HG03571 (cell line): ENCODE measurements around the gene HNF1A.

Source experiments
- ATAC-seq: cut with Tn5 transposase; IDR thresholded peaks from one replicate; pipeline ENCODE4 v1.9.1; 2021; ENCODE audit not compliant: unreplicated experiment

Gene HNF1A

GRCh38 chr12:120956579-120957300 is 21.6 kb upstream of the HNF1A start:
- no peak for ATAC-seq

GRCh38 chr12:120959111-120959878 is 19.0 kb upstream of the HNF1A start:
- no peak for ATAC-seq

GRCh38 chr12:120960657-120961056 is 17.7 kb upstream of the HNF1A start:
- ATAC-seq: no peak

GRCh38 chr12:120961604-120962531 is 16.5 kb upstream of the HNF1A start:
- no peak for ATAC-seq

DNA sequence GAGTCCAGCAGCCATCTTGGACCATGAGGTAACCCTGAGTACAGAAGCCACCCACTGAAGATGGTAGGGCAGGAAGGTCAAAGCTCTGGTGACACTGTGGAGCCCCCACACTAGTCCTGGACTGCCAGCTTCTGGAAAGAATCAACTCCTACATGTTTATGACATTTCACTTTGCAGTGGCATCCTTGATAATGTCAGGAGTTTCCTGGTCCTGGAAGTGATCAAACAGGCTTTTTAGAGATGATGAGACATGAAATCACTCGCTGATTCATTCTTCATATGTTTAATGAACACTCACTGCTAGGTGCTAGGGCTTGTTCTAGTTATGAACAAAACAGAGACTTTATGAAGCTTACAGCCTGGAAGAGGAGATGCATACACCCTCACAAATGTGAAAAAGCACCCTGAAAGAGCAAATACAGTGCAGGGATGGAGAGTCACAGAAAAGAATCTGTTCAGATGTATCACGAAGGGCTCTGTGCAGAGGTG is 15.8 kb upstream of the HNF1A start:
- ATAC-seq: no peak

GRCh38 chr12:120964298-120964697 is 14.0 kb upstream of the HNF1A start:
- ATAC-seq: no peak

DNA sequence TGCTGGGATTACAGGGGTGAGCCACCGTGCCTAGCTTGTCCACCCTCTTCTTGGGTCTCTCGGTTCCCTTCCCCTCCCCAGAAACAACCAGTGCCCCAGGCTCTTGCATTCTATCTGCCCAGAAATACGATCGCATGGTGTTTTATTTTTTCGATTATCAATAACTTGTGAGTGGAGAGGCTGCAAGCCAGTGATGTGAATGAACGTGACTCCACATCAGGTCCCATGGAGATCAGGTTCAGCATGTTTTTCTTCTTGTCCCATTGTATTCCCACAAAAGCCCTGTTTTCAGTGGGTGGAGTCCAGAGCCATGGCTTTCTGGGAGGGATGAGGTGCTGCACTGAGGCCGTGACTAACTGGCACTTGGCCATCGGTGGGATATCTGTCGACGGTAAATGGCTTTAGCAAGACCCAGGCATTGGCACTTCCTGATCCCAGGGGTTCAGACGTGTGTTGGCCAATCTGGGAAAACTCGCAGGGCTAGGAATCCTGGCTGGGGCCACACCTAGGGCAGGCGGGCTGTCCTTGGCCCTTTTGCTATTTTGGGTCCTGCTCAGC is 12.7 kb upstream of the HNF1A start:
- ATAC-seq: no peak

DNA sequence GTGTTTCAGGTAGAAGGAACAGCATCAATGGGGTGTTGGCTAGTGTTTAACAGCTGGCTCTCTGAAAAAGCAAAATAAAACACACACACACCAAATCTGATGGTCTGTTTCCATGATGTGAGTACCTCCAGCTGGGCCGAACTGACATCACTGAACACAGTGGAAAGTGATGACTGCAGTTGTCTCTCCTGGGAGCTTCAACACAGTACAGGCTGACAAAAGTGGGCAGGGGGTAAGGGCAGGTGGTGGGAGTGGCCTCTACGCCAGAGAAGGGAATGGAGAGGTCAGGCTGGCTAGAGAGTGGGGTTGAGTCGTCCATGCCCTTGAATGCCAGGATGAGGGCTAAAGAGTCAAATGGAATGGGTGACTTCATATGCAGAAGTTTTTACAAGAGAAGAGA is 8.0 kb upstream of the HNF1A start:
- ATAC-seq: no peak

DNA sequence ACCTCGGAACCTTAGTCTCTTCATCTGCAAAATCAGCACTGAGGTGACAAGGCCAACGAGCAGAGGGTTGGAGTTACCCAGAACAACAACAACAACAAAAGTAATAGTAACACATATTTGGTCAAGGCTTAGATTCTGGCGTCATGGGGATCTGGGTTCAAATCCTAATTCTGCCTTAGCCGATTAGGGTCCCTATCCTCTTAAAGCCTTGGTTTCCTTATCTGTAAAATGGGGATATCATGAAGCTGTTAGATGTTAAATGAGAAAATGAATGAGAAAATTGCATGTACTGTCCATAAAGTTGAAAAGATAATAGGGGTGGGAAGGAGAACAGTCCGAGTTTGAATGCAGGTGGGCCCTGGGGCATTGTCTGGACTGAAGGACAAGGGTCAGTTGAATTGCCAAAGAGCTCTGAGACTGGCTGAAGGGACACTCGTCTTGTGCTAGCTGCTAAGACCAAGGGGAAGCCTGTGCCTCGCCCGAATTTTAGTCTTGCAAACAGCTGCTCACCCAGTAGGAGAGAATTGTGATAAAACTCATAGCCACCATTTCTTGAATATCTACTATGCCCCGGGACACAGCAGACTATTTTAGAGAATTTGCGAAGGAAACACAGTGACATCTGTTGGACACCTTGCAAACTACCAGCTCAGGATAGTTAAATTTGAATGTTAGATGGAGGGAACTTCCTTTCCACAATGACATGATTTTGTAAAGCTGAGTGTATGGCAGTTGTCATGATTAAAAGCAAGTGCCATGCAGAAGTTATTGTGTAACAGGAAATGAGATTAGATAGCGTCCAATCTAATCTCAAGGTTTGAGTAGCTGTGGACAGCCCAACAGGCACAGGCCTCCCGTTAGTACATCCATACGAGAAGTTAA is 6.8 kb upstream of the HNF1A start:
- no peak for ATAC-seq

DNA sequence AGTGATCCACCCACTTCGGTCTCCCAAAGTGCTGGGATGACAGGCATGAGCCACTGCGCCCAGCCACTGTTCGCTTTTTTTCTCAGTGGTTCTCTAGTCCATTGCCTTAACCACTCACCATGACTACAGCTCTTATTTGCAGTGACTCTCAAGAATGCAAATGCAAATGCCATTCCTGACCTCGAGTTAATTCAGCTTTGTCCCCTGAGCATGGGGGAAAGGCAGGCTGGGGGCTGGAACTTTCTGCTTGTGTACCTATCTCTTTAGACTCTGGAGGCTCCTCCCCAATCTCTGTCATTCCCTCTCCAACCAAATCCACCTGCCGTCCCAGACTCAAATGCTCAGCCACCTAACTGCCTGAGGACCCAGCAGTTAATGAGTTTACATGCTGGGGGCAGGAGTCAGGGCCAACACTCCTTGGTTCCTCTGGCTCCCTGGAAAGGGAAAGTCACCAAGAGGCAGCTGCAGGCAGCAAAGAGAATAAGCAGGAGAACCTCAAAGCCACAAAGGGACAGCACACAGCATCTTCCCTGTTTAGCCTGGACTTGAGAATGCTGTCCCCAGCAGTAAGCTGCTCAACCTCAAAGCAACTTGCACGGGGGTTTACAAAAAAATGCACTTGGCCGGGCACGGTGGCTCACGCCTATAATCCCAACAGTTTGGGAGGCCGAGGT is 5.3 kb upstream of the HNF1A start:
- ATAC-seq: no peak

DNA sequence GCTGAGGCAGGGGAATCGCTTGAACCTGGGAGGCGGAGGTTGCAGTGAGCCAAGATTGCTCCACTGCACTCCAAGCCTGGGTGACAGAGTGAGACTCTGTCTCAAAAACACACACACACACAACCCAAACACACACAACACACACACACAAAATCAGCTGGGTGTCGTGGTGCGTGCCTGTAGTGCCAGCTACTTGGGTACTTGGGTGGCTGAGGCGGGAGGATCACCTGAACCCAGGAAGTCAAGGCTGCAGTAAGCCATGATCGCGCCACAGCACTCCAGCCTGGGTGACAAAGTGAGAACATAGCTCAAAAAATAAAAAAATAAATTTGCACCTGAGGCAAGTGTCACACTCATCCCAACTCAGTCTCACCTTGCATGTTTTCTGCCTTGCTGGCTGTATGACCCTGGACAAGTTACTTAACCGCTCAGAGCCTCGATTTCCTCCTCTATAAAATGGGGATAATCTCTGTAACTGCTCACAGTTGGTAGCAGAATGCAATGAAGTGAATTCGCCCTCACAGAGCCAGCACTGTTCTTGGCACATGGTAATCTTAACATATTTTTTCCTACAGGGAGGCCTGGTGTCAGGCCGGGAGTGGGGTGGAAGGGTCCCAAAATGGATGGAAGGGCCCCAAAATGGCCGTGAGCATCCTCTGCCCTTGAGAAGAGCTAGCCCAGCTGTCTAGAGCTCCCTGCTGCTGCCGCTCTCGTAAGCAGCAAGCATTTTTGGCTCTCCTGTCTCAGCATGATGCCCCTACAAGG is 630 bp upstream of the HNF1A start:
- no peak for ATAC-seq

DNA sequence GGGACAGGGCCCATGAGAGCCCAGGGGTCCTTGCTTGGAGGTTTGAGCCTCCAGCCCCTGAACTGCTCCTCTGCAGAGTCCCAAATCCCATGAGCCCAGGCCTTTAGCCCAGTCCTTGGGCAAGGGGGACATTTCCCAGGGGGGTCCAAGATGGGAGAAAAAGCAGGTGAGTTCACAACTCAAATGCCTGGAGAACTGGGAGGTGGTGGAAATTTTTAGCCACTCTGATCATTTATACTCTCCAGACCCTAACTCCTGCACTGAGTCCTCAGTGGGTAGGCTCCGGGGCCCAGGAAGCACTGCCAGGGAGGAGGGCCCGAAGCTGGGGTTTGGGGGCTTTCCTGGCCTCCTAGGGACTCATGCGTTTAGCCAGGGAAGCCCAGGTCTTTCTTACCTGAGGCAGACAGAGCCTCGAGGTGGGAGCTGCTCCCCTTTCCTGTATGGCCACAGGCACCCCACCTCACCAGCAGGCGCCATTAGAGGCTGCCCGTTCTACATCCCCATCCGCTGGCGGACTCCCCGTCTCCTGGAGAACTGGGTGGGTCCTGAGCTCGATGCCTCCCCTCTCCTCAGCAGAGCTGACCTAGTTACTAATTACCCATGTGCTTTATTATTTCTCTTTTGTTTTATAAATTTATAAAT is 998 bp downstream of the HNF1A start:
- ATAC-seq: no peak

GRCh38 chr12:120979862-120980696 is 1.7 kb downstream of the HNF1A start:
- ATAC-seq: no peak

GRCh38 chr12:120980800-120981368 is 2.5 kb downstream of the HNF1A start:
- no peak for ATAC-seq

DNA sequence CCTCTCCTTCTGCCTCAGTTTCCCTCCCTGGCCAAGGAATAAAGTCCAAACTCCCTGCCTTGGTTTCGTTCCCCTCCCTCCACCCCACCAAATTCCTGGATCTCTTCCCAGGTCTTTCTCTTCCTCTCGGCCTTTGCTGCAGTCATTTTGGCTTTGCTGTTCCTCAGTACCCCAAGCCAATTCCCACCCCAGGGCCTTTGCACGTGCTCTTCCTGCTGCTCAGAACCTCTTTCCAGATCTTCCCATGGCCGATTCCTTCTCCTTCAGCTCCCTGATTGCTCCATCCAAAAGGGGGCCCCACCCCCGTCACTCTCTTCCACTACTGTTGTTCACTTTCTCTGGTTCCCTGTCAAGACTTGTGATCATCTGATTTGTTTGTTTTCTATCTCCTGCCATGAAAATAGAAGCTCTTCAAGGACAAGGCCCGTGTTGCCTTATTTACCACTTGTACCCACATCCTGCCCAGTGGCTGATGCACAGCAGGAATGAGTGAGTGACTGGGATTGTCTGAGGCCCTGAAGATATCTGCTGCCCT is 3.1 kb downstream of the HNF1A start:
- ATAC-seq: no peak

DNA sequence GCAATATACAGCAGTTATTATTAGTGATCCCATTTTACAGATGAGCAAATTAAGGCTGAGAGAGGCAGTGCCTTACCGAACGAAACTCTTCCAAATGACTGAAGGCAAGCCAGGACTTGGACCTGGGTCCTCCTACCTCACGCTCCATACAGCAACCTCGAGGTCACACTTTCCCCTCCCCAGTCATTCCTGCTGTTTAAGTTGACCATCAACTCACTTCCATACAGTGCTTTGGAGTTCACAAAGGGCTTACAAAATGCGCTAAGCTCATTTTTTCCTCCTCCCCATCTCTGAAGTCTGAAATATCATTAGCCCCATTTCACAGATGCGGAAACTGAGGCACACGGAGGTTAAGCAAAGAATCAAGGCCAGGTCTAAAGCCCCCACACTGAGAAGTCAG is 4.3 kb downstream of the HNF1A start:
- no peak for ATAC-seq

- no peak for ATAC-seq
Observed at GRCh38 chr12:120983759-120984158, 5.4 kb downstream of the HNF1A start.
